Measurements from ENCODE around the gene FAM43A.

FAM43A gene

DNA sequence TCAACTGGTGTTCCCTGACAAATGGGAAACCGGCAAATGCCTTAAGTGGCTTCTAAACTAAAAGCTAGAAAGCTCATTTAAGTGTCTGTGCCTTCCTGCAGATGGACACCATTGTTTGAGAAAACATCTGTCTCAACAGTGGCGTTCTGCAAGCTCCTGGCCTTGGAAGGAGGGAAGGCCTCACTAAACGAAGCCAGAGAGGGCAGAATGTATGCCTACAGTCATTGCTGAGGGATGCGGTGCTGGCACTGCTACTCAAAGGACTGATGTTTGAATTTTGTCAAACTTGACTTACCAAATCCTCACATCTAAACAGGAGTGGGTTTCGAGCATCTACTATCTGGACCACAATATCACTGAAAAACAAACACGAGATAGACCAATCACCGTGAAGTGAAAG is 25.9 kb upstream of the FAM43A start:
- H3K27ac ChIP-seq (ENCODE audit: low read depth, low read length), result no peak overlapping the region
- no peak overlapping the region for H3K9ac ChIP-seq (ENCODE audit: low read depth, low read length)
- no peaks in the 10 kb centered on the region for H3K9me3 ChIP-seq (ENCODE audit: insufficient read depth, low read depth, low read length)
- no peaks in the 10 kb centered on the region for H3K27me3 ChIP-seq (ENCODE audit: insufficient read depth, low read length)
- WGBS, result 94% methylated on average over 7 of the region's 7 CpGs
- no peak overlapping the region for H3K4me3 ChIP-seq (ENCODE audit: low read length)
- H3K36me3 ChIP-seq (ENCODE audit: insufficient read depth, low read length), result peaks cover 70% of the 10 kb centered on the region
- no peaks in the 10 kb centered on the region; the same call in 1 of the 2 replicates for H3K4me1 ChIP-seq (ENCODE audit: insufficient read depth, low read length)

- H3K27me3 ChIP-seq (ENCODE audit: insufficient read depth, low read length), result no peaks in the 10 kb centered on the region
- H3K4me1 ChIP-seq (ENCODE audit: insufficient read depth, low read length), result no peaks in the 10 kb centered on the region
- H3K4me3 ChIP-seq (ENCODE audit: low read length), result no peak overlapping the region
- H3K27ac ChIP-seq (ENCODE audit: low read depth, low read length), result no peak overlapping the region
- peaks cover 83% of the 10 kb centered on the region for H3K36me3 ChIP-seq (ENCODE audit: insufficient read depth, low read length)
- no peaks in the 10 kb centered on the region for H3K9me3 ChIP-seq (ENCODE audit: insufficient read depth, low read depth, low read length)
- 92% methylated on average over 2 of the region's 3 CpGs for WGBS
- no peak overlapping the region for H3K9ac ChIP-seq (ENCODE audit: low read depth, low read length)
Measured at GRCh38 chr3:194661374-194661773, 24.3 kb upstream of the FAM43A start.

GRCh38 chr3:194661946-194662345 is 23.7 kb upstream of the FAM43A start:
- no peak overlapping the region for H3K27ac ChIP-seq (ENCODE audit: low read depth, low read length)
- no peaks in the 10 kb centered on the region for H3K27me3 ChIP-seq (ENCODE audit: insufficient read depth, low read length)
- peaks cover 87% of the 10 kb centered on the region for H3K36me3 ChIP-seq (ENCODE audit: insufficient read depth, low read length)
- H3K4me3 ChIP-seq (ENCODE audit: low read length), result no peak overlapping the region
- WGBS, result 82% methylated on average over 6 of the region's 6 CpGs
- no peaks in the 10 kb centered on the region for H3K4me1 ChIP-seq (ENCODE audit: insufficient read depth, low read length)
- H3K9ac ChIP-seq (ENCODE audit: low read depth, low read length), result no peak overlapping the region
- H3K9me3 ChIP-seq (ENCODE audit: insufficient read depth, low read depth, low read length), result no peaks in the 10 kb centered on the region

- WGBS, result 92% methylated on average over 7 of the region's 7 CpGs
- H3K27me3 ChIP-seq (ENCODE audit: insufficient read depth, low read length), result no peaks in the 10 kb centered on the region
Measured at GRCh38 chr3:194664857-194665256, 20.8 kb upstream of the FAM43A start.

DNA sequence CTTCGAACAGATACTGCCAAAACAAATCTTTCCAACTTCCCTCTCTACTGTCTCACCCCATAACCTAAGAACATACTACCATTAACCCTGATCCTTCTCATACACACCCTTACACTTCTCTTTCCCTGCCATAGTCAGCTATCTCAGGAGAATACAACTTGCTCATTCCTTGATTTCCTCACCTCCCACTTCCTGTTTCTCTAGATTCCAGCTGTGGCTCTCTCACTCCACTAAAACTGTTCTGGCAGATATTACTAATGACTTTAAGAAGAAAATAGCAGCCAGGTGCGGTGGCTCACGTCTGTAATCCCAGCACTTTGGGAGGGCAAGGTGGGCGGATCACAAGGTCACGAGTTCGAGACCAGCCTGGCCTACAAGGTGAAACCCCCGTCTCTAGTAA is 18.3 kb upstream of the FAM43A start:
- H3K27me3 ChIP-seq (ENCODE audit: insufficient read depth, low read length), result no peaks in the 10 kb centered on the region
- 83% methylated on average over 7 of the region's 7 CpGs for WGBS
- H3K27ac ChIP-seq (ENCODE audit: low read depth, low read length), result no peak overlapping the region
- H3K4me3 ChIP-seq (ENCODE audit: low read length), result no peak overlapping the region
- no peak overlapping the region for H3K9ac ChIP-seq (ENCODE audit: low read depth, low read length)
- peaks cover 64% of the 10 kb centered on the region for H3K36me3 ChIP-seq (ENCODE audit: insufficient read depth, low read length)
- peaks cover 6% of the 10 kb centered on the region; the same call in 1 of the 2 replicates for H3K4me1 ChIP-seq (ENCODE audit: insufficient read depth, low read length)
- H3K9me3 ChIP-seq (ENCODE audit: insufficient read depth, low read depth, low read length), result no peaks in the 10 kb centered on the region

More at GRCh38 chr3:194664857-194665256, 20.8 kb upstream of the FAM43A start:
- H3K4me3 ChIP-seq (ENCODE audit: low read length), result no peak overlapping the region
- H3K36me3 ChIP-seq (ENCODE audit: insufficient read depth, low read length), result peaks cover 82% of the 10 kb centered on the region
- H3K9ac ChIP-seq (ENCODE audit: low read depth, low read length), result no peak overlapping the region
- no peaks in the 10 kb centered on the region for H3K9me3 ChIP-seq (ENCODE audit: insufficient read depth, low read depth, low read length)
- H3K27ac ChIP-seq (ENCODE audit: low read depth, low read length), result no peak overlapping the region
- H3K4me1 ChIP-seq (ENCODE audit: insufficient read depth, low read length), result no peaks in the 10 kb centered on the region

DNA sequence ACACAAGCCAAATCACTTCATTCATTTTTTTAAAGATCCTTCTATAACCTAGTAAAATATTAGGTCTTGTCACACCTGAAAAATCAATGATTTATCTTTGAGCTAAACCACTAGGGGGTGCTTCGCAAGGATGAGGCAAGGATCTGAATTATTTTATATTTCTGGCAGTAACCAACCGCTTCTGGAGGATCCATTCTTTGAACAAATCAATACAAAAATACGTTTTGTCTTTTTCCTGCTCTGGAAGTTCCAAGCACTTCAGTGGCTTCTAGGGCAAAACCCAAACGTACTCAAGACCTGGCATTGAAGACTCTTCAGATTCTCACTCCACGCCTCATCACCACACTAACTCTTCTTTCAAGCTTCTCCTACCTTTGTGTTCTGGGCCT is 14.2 kb upstream of the FAM43A start:
- under 1% methylated on average over 5 of the region's 5 CpGs for WGBS
- Histone ChIP-seq H3K4me1 (ENCODE audit: insufficient read depth, low read length) (peaks cover 6% of the 10 kb centered on the region; the same call in 1 of the 2 replicates), H3K27me3 (ENCODE audit: insufficient read depth, low read length) (peaks cover 12% of the 10 kb centered on the region), H3K9me3 (ENCODE audit: insufficient read depth, low read depth, low read length) (no peaks in the 10 kb centered on the region), H3K4me3 (ENCODE audit: low read length) (peak overlapping the region; percentile 88), H3K27ac (ENCODE audit: low read depth, low read length) (peak overlapping the region; percentile 91), H3K9ac (ENCODE audit: low read depth, low read length) (peak overlapping the region; percentile 95), H3K36me3 (ENCODE audit: insufficient read depth, low read length) (peaks cover 31% of the 10 kb centered on the region)

DNA sequence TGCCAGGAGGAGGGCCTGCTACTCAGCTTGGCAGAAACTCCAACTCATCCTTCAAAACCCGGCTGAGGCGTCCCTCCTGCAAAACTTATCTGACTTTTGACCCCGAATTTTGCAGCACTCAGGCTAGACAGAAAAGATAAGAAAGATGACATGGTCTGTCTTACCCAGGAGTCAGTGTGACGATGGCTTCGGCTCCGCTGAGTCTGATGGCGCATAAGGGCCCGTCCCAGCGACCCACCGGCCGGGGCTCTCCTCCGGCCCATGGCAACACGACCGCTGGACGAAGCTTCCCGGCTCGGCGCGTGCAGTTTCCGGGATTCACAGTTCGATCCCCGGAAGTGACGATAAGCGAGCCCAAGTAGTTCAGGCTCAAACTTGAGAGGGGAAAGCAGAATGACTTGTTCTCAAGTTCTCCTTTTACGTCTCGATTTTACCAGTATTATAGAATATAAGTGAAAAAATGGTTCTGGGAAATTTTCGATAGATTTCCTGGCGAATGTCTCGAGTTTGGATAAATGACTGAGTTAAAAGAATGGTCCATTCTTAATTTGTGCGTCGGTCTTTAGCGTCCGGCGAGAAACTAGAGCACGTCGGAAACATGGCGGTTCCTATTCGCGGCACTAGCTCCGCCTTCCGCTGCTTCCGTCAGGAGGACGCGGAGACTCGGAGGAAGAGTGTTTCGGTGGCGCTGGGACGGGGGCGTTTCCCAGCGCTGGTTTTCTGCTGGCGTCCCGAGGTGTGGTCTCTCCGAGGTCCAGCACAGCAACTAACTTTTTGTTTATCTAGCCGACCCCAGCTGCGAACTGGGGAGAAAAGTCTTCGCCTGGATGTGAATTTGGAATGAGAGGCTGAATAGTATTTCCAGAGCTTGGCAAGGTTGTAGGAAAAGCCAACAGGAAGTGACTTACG is 13.5 kb upstream of the FAM43A start, which contains the start of gene LSG1:
Gene LSG1, minus strand, starts transcription at position 292 of the 909 bp plus-strand sequence. Its CDS starts 29 bp downstream, at position 263.
- H3K9me3 ChIP-seq (ENCODE audit: insufficient read depth, low read depth, low read length), result no peaks in the 10 kb centered on the region
- H3K4me1 ChIP-seq (ENCODE audit: insufficient read depth, low read length), result peaks cover 6% of the 10 kb centered on the region; the same call in 1 of the 2 replicates
- peak within 1 kb of the TSS; percentile 91 for H3K27ac ChIP-seq (ENCODE audit: low read depth, low read length)
- H3K36me3 ChIP-seq (ENCODE audit: insufficient read depth, low read length), result peaks cover 27% of the 10 kb centered on the region
- peak within 1 kb of the TSS; percentile 88 for H3K4me3 ChIP-seq (ENCODE audit: low read length)
- peak within 1 kb of the TSS; percentile 95 for H3K9ac ChIP-seq (ENCODE audit: low read depth, low read length)
- under 1% methylated on average over 54 of the region's 57 CpGs for WGBS
- H3K27me3 ChIP-seq (ENCODE audit: insufficient read depth, low read length), result peaks cover 13% of the 10 kb centered on the region

DNA sequence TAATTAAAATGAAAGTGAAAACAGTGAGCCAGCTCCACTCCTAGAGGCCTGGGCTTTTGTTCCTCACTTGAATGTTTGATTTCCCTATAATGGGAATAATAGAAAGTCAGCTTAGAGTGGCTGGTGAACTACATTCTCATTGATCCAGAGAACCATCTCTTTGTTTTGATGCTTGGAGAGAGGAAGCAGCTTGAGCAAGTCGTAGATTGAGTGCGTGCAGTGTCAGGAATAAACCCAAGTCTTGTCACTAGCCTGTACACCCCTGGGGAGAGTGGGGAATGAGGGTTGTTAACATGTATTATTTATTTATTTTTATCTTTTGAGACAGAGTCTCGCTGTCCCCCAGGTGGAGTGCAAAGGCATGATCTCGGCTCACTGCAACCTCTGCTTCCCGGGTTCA is 12.8 kb upstream of the FAM43A start:
- H3K27me3 ChIP-seq (ENCODE audit: insufficient read depth, low read length), result peaks cover 13% of the 10 kb centered on the region
- H3K4me1 ChIP-seq (ENCODE audit: insufficient read depth, low read length), result peaks cover 6% of the 10 kb centered on the region; the same call in 1 of the 2 replicates
- no peak overlapping the region for H3K27ac ChIP-seq (ENCODE audit: low read depth, low read length)
- H3K4me3 ChIP-seq (ENCODE audit: low read length), result peak overlapping the region; percentile 88
- peaks cover 25% of the 10 kb centered on the region for H3K36me3 ChIP-seq (ENCODE audit: insufficient read depth, low read length)
- peak overlapping the region; percentile 95; the same call in 1 of the 2 replicates for H3K9ac ChIP-seq (ENCODE audit: low read depth, low read length)
- no peaks in the 10 kb centered on the region for H3K9me3 ChIP-seq (ENCODE audit: insufficient read depth, low read depth, low read length)
- WGBS, result 58% methylated on average over 5 of the region's 5 CpGs

DNA sequence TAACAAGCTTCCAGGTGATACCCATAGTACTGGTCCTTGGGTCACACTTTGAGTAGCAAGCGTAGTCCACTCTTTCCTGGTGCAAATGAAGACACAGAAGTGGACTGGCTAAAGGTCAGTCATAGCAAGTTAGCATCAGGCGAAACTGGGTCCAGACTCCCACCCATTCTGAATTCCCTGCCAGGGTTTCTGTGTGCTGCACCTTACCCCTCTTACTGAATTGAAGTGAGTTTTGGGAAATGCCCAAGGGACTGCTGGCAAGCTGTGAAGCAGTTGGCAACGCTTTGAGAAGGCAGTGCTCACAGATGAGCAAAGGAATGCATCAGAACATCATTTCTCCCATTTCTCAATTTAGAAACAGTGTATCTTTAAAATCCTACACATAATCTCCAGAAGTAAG is 11.9 kb upstream of the FAM43A start:
- no peak overlapping the region for H3K27ac ChIP-seq (ENCODE audit: low read depth, low read length)
- 82% methylated on average over 3 of the region's 3 CpGs for whole genome bisulfite sequencing
- H3K27me3 ChIP-seq (ENCODE audit: insufficient read depth, low read length), result peaks cover 13% of the 10 kb centered on the region
- H3K9me3 ChIP-seq (ENCODE audit: insufficient read depth, low read depth, low read length), result no peaks in the 10 kb centered on the region
- no peak overlapping the region for H3K9ac ChIP-seq (ENCODE audit: low read depth, low read length)
- peaks cover 16% of the 10 kb centered on the region for H3K36me3 ChIP-seq (ENCODE audit: insufficient read depth, low read length)
- peaks cover 6% of the 10 kb centered on the region; the same call in 1 of the 2 replicates for H3K4me1 ChIP-seq (ENCODE audit: insufficient read depth, low read length)
- H3K4me3 ChIP-seq (ENCODE audit: low read length), result no peak overlapping the region

DNA sequence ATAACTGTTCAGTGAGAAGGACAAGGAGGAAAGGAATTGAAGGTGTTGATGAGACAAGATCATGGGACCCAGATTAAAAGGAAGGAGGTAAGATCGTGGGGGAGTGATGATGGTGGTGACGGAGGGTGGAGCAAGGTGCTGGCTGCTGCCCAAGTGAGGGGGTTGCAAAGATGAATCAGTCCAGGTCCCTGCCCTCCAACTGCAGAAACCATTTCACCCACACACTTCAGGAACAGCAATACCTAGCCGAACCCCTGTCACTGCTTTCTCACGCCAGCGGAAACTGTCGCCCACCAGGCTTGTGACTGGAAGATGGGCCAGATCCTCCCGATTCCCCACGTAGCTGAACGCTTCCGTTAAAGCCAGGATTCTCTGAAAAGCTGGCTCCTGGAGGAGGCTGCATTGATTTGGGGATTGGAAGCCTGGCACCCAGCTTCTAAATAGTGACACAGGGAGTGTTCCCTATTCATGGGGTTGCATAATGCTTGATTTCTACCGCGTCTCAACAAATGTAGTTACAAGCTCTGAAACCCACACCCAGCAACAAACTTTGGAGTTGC is 10.5 kb upstream of the FAM43A start:
- Histone ChIP-seq H3K4me1 (ENCODE audit: insufficient read depth, low read length) (peaks cover 6% of the 10 kb centered on the region; the same call in 1 of the 2 replicates), H3K4me3 (ENCODE audit: low read length) (no peak overlapping the region), H3K27me3 (ENCODE audit: insufficient read depth, low read length) (peaks cover 13% of the 10 kb centered on the region), H3K9me3 (ENCODE audit: insufficient read depth, low read depth, low read length) (no peaks in the 10 kb centered on the region), H3K27ac (ENCODE audit: low read depth, low read length) (no peak overlapping the region), H3K9ac (ENCODE audit: low read depth, low read length) (no peak overlapping the region), H3K36me3 (ENCODE audit: insufficient read depth, low read length) (peaks cover 3% of the 10 kb centered on the region)
- 81% methylated on average over 12 of the region's 12 CpGs for WGBS

- Histone ChIP-seq H3K36me3 (ENCODE audit: insufficient read depth, low read length) (no peaks in the 10 kb centered on the region), H3K4me3 (ENCODE audit: low read length) (no peak overlapping the region), H3K9ac (ENCODE audit: low read depth, low read length) (no peak overlapping the region), H3K27me3 (ENCODE audit: insufficient read depth, low read length) (peaks cover 13% of the 10 kb centered on the region), H3K9me3 (ENCODE audit: insufficient read depth, low read depth, low read length) (no peaks in the 10 kb centered on the region), H3K27ac (ENCODE audit: low read depth, low read length) (no peak overlapping the region), H3K4me1 (ENCODE audit: insufficient read depth, low read length) (peaks cover 6% of the 10 kb centered on the region; the same call in 1 of the 2 replicates)
- WGBS, result 90% methylated on average over 3 of the region's 4 CpGs
Measured at GRCh38 chr3:194675680-194676079, 10.0 kb upstream of the FAM43A start.
